HuH-7.5 (cell line): Measurements from ENCODE around the gene RPL9.
"Not testable (repeated sequence)": the region's sequence is repeated elsewhere in the genome, so short reads cannot be mapped to it uniquely, and the experiment has no call there.

ENCODE experiments used
- DNase-seq: peaks from one replicate; pipeline ENCODE4 v3.0.0; 2011; ENCODE audit warnings: low spot score

RPL9 gene

GRCh38 chr4:39466747-39467146, 8.0 kb upstream of the RPL9 start:
- DNase-seq = no peak

- no peak for DNase-seq
Observed at GRCh38 chr4:39464886-39465501, 6.3 kb upstream of the RPL9 start.

- not testable (repeated sequence) for DNase-seq
Observed at GRCh38 chr4:39458161-39458504, 589 bp downstream of the RPL9 start.

- no peak for DNase-seq
Observed at GRCh38 chr4:39456946-39457763, 1.6 kb downstream of the RPL9 start.

GRCh38 chr4:39455486-39455885, 3.2 kb downstream of the RPL9 start:
- DNase-seq = no peak

- DNase-seq = no peak
Observed at GRCh38 chr4:39453738-39454137, 5.0 kb downstream of the RPL9 start.

- no peak for DNase-seq
Observed at GRCh38 chr4:39452860-39453587, 5.7 kb downstream of the RPL9 start.

- DNase-seq = no peak
Observed at GRCh38 chr4:39452153-39452859, 6.4 kb downstream of the RPL9 start.

GRCh38 chr4:39451423-39452023, 7.2 kb downstream of the RPL9 start:
- no peak for DNase-seq

GRCh38 chr4:39450618-39451017, 8.1 kb downstream of the RPL9 start:
- no peak for DNase-seq

- no peak for DNase-seq
Observed at GRCh38 chr4:39446842-39447573, 11.7 kb downstream of the RPL9 start.

- DNase-seq = no peak
Observed at GRCh38 chr4:39446483-39446841, 12.3 kb downstream of the RPL9 start.

- no peak for DNase-seq
Observed at GRCh38 chr4:39442998-39443397, 15.7 kb downstream of the RPL9 start.

- DNase-seq = no peak
Observed at GRCh38 chr4:39441593-39441992, 17.1 kb downstream of the RPL9 start.

GRCh38 chr4:39435659-39436563, 22.8 kb downstream of the RPL9 start:
- no peak for DNase-seq

GRCh38 chr4:39433878-39434492, 24.7 kb downstream of the RPL9 start:
- no peak for DNase-seq

- no peak for DNase-seq
Observed at GRCh38 chr4:39429476-39430334, 29.0 kb downstream of the RPL9 start.

GRCh38 chr4:39427520-39428114, 31.1 kb downstream of the RPL9 start:
- no peak for DNase-seq

GRCh38 chr4:39426728-39427127, 32.0 kb downstream of the RPL9 start:
- DNase-seq = no peak
